ENCODE measurements around the gene KRTAP5-11.
"Not testable (repeated sequence)": the region's sequence is repeated elsewhere in the genome, so short reads cannot be mapped to it uniquely, and the experiment has no call there.

The KRTAP5-11 gene

DNA sequence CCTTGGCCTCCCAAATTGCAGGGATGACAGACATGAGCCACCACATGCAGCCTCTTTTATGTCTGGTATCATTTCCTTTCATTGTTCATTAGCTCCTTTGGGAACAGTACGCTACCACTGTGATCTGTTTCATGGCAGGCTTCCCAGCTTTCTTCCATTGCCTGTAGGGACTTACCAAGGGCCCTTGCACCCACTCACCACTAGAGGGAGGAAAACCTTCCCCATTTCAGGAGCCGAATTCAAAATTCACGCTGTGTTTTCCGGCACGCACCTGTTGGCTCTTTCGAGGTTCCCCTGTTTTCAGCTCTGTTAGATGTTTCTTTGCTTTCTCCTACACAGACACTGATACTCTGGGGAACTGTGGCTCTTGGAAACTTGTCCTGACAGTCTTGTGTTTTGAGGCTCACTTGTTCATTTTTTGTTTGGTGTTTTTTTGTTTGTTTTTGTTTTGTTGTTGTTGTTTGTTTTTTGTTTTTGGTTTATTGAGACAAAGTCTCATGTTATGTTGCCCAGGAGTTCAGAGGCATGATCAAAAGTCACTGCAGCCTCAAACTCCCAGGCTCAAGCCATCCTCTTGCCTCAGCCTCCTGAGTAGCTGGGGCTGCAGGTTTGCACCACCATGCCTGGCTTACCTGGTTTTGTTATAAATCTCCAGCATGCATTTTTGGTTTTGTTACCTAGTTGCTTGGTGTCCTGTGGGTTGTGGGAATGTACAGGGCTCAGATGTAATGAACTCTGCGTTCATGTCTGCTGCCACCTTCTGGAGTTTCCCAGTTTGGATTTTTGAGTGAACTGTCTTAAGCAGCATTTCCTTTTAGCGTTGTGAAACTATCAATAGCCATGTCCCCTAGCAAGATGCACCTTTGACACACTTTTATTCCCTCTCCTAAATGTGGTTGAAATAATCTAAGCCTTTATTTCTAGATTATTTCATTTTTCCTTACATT is 2.3 kb downstream of the KRTAP5-11 start:
- DNase-seq (ENCODE audit: low read depth), result peak; percentile 30

DNA sequence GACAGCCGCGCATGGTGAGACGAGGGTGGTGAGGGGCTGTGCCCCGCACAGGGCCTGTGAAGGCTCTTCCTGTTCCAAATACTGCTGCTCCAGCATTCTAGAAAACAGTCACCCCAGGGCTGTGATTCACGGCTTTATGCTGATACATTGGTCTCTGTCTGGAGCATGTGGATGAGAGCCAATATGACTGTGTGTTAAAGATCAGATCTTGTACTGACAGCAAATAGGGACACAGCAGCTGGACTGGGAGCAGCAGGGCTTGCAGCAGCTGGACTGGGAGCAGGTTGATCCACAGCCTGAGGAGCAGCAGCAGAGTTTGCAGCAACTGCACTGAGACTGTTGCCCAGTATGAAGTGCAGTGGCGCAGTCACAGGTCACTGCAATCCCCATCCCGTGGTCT is 3.2 kb downstream of the KRTAP5-11 start:
- DNase-seq (ENCODE audit: low read depth), result not testable (repeated sequence)

DNA sequence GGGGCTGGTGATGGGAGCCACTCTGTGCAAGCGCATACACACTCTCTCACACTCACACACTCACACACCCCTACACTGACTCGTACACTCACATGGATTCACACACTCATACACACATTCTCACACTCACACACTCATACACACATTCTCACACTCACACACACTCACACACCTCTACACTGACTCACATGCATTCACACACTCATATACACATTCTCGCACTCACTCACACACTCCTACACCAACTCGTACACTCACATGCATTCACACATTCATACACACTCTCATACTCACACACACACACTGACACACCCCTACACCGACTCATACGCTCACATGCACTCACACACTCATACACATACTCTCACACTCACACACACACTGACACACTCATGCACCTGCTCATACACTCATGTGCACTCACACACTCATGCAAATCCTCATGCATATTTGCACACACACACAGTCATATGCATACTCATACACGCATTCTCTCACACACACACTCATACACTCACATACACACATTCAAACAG is 5.1 kb downstream of the KRTAP5-11 start:
- DNase-seq (ENCODE audit: low read depth), result no peak

DNA sequence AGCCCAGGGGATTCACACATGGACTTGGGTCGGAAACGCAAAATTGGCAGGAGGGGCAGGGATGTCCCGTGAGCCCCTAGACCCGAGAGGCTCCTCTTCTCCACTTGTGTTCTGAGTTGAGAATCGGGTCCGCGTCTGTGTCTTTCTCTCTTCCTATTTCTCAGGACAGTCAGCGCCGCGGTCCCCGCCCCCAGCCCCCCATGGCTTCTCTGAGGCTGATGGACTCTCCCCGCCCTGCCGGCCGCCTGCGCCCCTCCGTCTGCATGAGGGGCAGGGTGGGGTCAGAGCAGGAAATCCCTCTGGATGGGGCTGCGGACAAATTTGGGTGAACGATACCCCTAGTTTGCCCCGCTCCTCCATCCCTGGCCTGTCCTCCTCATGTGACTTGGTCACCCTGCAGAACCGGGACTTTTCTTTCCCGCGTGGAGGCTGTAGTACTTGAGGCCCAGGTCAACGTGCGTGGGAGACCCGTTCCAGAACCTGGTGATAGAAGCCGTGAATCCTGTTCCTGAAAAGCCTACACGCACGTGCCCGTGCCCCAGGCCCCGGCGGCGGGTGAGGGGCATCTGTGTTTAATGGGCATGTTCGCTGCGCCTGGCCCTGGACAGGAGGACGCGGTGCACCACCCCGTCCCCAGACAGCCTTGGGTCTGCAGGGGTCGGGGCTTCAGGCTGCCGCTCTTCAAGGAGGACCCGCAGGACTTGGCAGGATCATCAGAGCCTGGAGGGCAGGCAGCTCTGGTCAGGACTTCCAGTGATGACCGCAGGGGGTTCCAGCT is 5.8 kb downstream of the KRTAP5-11 start:
- DNase-seq (ENCODE audit: low read depth), result not testable (repeated sequence)

DNA sequence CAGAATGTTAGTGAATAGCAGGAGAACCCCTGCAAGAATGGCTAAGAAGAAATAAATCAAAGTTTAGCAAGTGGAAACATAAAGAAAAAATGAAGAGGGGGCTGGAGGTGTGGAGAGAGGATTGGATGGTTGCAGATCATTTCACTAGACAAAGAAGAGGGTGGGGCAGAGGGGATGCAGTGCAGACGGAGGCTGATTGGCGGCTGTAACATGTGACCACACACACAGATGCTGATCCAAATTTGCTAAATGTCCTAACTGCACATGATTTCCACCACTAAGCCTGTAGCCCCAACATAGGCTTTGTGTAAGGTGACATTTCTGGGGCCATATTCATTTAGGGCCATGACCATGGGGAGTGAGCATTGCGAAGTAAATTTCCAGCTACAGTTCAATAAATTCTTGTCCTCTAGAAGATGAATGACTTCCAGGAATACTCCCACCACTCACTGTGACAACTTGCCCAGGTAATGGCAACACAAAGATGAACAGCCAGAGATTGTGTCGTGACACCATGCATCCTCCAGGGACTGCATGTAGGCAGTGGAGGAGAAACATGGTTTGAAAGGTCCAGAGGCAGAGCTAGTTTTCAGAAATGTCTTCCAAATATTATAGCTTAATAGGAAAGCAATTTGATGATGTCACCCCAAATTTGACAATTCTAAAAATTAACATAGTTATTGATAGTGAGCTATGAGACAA is 6.8 kb downstream of the KRTAP5-11 start:
- no peak for DNase-seq (ENCODE audit: low read depth)

DNA sequence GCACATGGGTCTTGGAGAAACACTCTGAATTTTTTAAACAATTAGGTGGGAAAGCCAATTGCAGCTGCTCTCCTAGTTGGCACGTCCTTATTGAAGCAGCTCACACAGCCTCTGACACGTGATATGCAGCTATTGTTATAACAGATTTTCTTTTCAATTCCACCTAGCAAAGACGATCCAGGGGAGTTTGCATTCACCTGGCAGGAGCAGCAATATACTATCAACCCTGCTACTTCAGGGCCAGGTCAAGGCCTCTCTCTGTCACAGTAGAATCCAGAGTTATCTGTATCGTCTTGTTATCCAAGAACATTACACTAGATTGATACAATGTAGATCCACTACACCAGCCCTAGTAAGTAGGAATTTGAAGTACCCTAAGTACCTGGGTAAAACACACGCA is 8.3 kb downstream of the KRTAP5-11 start:
- DNase-seq (ENCODE audit: low read depth), result no peak

DNA sequence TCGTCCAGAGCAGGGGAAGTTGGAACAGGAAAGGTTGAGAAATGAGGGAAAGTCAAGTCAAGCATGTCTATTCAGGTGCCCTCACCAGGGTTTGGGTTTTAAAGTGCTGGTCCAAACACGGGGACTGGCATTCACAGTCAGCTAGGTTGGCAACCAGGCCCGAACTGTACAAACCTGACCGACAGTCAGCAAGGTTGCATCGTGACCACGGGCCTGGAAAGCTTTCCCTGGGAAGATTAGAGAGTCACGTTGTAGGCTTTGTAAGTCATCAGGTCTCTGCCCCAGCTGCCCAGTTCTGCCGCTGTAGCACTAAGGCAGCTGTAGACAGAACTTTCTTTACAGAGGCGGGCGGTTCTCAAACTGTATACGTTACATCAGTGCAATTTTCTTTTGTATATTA is 9.9 kb downstream of the KRTAP5-11 start:
- no peak for DNase-seq (ENCODE audit: low read depth)

DNA sequence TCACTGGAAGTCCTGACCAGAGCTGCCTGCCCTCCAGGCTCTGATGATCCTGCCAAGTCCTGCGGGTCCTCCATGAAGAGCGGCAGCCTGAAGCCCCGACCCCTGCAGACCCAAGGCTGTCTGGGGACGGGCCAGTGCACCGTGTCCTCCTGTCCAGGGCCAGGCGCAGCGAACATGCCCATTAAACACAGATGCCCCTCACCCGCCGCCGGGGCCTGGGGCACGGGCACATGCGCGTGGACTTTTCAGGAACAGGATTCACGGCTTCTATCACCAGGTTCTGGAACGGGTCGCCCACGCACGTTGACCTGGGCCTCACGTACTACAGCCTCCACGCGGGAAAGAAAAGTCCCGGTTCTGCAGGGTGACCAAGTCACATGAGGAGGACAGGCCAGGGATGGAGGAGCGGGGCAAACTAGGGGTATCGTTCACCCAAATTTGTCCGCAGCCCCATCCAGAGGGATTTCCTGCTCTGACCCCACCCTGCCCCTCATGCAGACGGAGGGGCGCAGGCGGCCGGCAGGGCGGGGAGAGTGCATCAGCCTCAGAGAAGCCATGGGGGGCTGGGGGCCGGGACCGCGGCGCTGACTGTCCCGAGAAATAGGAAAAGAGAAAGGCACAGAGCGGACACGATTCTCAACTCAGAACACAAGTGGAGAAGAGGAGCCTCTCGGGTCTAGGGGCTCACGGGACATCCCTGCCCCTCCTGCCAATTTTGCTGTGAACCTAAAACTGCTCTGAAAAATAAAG is 11.4 kb downstream of the KRTAP5-11 start:
- not testable (repeated sequence) for DNase-seq (ENCODE audit: low read depth)

DNA sequence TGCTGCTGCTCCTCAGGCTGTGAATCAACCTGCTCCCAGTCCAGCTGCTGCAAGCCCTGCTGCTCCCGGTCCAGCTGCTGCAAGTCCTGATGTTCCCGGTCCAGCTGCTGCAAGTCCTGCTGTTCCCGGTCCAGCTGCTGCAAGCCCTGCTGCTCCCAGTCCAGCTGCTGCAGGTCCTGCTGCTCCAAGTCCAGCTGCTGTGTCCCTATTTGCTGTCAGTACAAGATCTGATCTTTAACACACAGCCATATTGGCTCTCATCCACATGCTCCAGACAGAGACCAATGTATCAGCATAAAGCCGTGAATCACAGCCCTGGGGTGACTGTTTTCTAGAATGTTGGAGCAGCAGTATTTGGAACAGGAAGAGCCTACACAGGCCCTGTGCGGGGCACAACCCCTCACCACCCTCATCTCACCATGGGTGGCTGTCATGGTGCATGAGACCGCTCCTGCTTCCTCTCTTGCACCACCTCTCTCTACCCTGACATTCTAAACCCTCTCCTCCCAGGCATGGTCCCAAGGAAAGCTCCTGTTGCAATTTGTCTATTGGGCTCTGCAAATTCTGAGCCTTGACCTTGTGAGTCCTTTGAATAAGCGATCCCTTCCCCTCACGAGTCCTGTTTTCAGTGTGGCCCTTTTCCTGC is 13.8 kb downstream of the KRTAP5-11 start:
- no peak for DNase-seq (ENCODE audit: low read depth)

DNA sequence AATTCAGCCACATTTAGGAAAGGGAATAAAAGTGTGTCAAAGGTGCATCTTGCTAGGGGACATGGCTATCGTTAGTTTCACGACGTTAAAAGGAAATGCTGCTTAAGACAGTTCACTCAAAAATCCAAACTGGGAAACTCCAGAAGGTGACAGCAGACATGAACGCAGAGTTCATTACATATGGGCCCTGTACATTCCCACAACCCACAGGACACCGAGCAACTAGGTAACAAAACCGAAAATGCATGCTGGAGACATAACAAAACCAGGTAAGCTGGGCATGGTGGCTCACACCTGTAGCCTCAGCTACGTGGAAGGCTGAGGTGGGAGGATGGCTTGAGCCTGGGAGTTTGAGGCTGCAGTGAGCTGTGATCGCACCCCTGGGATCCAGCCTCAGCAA is 15.0 kb downstream of the KRTAP5-11 start:
- not testable (repeated sequence) for DNase-seq (ENCODE audit: low read depth)

DNA sequence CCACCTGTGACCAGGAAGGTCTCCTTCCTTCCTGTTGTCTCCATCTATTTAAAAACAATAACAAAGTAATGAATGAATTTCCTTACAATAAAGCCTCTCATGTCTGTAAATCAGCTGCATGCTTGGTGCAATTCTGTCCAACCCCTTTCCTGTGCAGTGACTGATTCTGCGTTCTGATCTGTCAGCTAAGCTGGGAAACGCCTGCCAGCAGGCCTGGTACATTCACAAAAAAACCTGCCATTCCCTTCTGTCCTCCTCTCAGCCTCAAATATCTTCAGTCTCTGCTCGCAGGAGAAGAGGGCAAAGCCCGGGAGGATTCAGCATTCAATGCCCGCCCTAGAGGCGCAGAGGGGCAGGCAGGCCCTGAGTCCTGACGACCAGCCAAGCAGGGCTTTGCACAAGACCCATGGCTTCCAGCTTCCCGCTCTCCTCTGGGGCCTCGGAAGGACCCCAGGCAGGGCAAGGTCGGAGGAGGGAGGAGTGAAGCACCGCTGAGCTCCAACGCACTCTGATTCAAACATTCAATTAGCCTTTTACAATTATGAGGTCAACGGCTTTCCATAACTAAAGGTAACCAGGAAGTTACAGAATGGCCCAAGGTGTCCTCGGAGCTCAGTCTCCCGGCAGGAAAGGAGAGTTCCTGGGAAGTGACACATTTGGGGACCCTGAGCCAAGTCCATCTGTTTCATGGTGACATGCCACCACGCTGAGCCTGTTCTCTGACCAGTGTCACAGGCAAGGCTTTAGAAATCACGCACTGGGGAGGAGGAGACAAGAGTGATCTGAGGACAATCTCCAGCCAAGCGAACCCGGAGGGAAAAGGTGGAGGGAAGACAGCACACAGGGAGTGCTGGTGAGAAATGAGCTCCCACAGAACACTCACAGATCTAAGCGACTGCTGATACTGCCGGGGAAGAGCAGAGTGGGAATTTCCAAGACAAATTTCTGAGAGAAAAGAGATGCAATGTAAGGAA is 15.8 kb downstream of the KRTAP5-11 start:
- DNase-seq (ENCODE audit: low read depth), result not testable (repeated sequence)

DNA sequence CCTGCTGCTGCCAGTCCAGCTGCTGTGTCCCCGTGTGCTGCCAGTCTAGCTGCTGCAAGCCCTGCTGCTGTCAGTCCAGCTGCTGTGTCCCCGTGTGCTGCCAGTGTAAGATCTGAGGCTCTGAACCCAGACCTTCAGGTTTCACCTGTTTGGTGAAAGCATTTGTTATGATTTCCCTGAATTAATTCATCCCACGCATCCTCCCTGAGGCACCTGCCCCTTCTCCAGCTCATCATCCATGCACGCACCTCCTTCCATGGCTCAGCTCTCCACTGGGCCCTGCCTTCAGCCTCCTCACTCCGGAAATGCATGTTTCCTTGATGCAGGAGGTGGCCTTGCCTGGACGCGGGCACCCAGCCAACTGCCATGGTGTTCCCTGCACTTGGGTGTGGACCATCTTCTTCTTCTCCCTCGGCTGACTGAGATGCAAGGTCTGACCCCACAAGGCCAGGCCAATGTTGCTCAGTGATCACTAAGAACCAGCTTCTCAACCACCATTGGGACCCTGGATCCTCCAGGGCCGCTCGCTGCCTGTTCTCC is 16.5 kb downstream of the KRTAP5-11 start:
- DNase-seq (ENCODE audit: low read depth), result no peak

DNA sequence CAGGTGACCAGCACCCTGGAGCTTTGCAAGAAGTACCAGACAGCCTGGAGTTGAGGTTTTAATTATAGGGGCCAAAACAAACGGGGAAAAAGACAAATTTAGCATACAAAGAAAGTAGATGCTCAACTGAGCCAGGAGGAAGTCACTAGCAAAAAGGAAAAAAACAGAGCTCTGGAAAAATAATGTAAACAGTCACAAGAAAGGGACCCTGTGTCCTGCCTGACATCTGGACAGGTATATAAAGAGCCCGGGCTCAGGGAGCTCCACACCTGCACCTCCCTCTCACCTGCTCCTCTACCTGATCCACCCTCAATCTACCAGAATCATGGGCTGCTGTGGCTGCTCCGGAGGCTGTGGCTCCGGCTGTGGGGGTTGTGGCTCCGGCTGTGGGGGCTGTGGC is 17.4 kb downstream of the KRTAP5-11 start, which contains the start of gene KRTAP5-10:
TSS of gene KRTAP5-10 (plus strand) at position 301 of the 400 bp plus-strand sequence. CDS start at position 326, 25 bp downstream.
- DNase-seq (ENCODE audit: low read depth), result no peak

DNA sequence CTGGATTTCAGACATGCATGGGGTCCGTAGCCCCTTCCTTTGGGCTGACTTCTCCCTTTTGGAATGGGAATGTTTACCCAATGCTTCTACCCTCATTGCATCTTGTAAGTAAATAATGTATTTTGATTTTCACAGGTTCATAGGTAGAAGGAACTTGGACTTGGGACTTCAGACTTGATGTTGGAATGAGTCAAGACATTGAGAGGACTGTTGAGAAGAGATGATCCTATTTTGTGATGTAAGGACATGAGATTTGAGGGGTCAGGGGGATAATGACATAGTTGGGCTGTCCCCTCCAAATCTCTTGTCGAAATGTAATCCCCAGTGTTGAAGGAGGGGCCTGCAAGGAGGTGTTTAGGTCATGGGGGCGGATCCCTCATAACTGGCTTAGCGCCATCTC is 18.2 kb downstream of the KRTAP5-11 start:
- no peak for DNase-seq (ENCODE audit: low read depth)

DNA sequence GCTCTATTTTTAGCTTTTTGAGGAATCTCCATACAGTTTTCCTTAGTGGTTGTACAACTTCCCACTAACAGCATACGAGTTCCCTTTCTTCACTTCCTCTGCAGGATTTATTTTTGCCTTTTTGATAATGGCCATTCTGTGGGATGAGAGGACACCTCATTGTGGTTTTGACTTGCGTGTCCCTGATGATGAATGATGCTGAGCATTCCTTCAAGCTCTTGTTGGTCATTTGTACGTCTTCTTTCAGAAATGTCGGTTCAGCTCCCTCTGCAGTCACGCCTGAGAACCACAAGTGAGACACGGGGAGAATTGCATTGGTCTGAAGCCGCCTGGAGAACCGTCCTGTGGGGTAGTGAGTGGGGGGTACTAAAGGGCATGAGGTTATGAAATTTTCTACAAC is 19.3 kb downstream of the KRTAP5-11 start:
- DNase-seq (ENCODE audit: low read depth), result peak; percentile 11

DNA sequence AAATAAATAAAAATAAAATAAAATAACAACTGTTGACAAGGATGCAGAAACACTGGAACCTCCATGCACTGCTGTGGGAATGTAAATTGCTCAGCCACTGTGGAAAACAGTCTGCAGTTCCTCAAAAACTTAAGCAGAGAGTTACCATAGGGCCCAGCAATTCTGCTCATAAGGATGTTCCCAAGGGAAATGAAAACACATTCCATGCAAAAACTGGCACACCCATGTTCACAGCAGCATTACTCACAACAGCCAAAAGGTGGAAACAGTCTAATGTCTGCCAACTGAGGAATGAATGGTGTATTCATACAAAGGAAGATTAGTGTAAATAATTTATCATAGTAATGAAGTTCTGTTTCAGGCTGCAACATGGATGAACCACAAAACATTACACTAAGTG is 20.6 kb downstream of the KRTAP5-11 start:
- no peak for DNase-seq (ENCODE audit: low read depth)

DNA sequence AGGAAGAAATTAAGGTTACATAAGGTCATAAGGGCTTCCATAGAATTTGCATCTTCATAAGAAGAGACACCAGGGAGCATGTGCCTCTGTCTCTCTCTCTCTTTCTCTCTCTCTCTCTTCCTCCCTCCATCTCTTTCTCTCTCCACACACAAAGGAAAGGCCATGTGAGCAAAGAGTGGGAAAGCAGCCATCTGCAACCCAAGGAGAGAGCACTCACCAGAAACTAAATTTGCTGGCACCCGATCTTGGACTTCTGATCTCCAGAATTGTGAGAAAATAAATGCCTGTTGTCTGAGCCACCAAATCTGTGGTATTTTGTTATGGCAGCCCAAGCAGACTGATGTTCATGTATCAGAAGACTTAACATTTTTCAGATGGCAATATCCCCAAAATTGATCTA is 23.7 kb downstream of the KRTAP5-11 start:
- no peak for DNase-seq (ENCODE audit: low read depth)

DNA sequence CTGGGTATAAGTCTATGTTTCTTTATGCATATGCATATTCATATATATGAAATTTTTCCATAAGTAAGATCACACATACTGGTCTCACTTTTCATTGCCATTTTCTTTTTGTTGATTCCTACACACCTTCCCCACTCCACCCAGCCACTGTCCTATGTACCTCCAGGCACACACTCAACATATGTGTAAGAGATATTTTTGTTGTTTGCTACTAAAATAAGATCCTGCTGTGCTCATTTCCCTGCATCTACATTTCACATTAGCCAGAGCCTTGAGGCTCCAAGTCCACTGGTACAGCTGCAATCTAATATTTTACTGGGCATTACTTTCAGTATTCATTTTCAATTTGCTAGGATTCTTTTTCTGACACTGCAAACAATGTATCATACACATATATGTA is 25.4 kb downstream of the KRTAP5-11 start:
- DNase-seq (ENCODE audit: low read depth), result no peak

DNA sequence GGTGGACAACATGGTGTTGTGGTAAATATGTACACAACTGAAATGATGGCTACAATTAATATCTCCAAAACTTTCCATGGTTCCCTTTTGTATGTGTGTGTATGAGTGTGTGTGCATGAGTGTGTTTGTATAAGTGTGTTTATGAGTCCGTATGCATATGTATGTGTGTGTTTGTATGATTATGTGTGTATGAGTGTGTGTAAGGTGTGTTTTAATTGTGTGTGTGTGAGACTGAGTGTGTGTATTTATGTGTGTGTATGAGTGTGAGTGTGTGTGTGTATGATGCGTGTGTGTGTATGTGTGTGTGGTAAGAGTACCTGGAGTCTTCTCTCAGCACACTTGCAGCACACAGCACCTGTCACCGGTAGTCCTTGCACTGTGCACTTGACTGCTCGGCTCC is 26.7 kb downstream of the KRTAP5-11 start:
- no peak for DNase-seq (ENCODE audit: low read depth)
